OCI-LY3 (cell line): ENCODE measurements around the gene USP27X.

Experiments
- CTCF ChIP-seq: fragments of 200-600, 300-600 bp; sonication (generic); IDR thresholded peaks from 2 replicates; pipeline ENCODE4 v1.5.1; 2014; ENCODE audit warnings: antibody characterized with exemption, low read length, low read depth
- EZH2phosphoT487 ChIP-seq: fragments of 200-600 bp; shearing (Covaris generic); IDR thresholded peaks from 2 replicates; pipeline ENCODE4 v1.6.1; 2018; ENCODE audit warnings: antibody characterized with exemption, mixed run types, low read depth

GRCh38 chrX:49921109-49921508 lies 41.8 kb downstream of the USP27X start:
- TF ChIP-seq CTCF (no peak), EZH2phosphoT487 (no peak)
